ENCODE data around the gene ZGLP1.
"Not testable (repeated sequence)": the region's sequence is repeated elsewhere in the genome, so short reads cannot be mapped to it uniquely, and the experiment has no call there.

The ZGLP1 gene

DNA sequence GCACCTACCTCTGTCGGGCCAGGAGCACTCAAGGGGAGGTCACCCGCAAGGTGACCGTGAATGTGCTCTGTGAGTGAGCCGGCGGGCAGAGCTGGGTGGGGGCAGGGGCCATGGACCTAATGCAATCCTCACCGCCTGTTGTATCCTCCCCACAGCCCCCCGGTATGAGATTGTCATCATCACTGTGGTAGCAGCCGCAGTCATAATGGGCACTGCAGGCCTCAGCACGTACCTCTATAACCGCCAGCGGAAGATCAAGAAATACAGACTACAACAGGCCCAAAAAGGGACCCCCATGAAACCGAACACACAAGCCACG is 24.7 kb downstream of the ZGLP1 start:
- TF ChIP-seq, protein P1, sequence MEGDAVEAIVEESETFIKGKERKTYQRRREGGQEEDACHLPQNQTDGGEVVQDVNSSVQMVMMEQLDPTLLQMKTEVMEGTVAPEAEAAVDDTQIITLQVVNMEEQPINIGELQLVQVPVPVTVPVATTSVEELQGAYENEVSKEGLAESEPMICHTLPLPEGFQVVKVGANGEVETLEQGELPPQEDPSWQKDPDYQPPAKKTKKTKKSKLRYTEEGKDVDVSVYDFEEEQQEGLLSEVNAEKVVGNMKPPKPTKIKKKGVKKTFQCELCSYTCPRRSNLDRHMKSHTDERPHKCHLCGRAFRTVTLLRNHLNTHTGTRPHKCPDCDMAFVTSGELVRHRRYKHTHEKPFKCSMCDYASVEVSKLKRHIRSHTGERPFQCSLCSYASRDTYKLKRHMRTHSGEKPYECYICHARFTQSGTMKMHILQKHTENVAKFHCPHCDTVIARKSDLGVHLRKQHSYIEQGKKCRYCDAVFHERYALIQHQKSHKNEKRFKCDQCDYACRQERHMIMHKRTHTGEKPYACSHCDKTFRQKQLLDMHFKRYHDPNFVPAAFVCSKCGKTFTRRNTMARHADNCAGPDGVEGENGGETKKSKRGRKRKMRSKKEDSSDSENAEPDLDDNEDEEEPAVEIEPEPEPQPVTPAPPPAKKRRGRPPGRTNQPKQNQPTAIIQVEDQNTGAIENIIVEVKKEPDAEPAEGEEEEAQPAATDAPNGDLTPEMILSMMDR (IDR thresholded peaks at IDR 0.05; ENCODE audit: low read depth, low read length) = no peak
- TF ChIP-seq POLR2A (IDR thresholded peaks at IDR 0.05; ENCODE audit: extremely low read depth, insufficient read length) (no peak), MYC (IDR thresholded peaks at IDR 0.05; ENCODE audit: low read depth, low read length) (no peak)
- TF ChIP-seq, protein P2, sequence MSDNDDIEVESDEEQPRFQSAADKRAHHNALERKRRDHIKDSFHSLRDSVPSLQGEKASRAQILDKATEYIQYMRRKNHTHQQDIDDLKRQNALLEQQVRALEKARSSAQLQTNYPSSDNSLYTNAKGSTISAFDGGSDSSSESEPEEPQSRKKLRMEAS (IDR thresholded peaks at IDR 0.05; ENCODE audit: low read depth, low read length) = no peak
- no peak for DNase-seq (ENCODE audit: low read depth)
- no peak overlapping the region for H3K4me3 ChIP-seq (ENCODE audit: low read depth, low read length)

DNA sequence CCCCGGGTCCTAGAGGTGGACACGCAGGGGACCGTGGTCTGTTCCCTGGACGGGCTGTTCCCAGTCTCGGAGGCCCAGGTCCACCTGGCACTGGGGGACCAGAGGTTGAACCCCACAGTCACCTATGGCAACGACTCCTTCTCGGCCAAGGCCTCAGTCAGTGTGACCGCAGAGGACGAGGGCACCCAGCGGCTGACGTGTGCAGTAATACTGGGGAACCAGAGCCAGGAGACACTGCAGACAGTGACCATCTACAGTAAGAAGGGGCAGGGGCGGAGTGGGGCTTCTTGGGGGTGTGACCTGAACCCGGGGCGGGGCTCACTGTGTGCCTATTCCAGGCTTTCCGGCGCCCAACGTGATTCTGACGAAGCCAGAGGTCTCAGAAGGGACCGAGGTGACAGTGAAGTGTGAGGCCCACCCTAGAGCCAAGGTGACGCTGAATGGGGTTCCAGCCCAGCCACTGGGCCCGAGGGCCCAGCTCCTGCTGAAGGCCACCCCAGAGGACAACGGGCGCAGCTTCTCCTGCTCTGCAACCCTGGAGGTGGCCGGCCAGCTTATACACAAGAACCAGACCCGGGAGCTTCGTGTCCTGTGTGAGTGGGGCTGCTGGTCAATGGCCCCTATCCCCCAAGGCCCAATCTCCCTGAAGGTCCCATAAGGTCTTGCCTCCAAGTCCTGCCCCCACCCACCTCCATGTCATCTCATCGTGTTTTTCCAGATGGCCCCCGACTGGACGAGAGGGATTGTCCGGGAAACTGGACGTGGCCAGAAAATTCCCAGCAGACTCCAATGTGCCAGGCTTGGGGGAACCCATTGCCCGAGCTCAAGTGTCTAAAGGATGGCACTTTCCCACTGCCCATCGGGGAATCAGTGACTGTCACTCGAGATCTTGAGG is 25.3 kb downstream of the ZGLP1 start:
- no peak overlapping the region for H3K4me3 ChIP-seq (ENCODE audit: low read depth, low read length)
- TF ChIP-seq, protein P1 (IDR thresholded peaks at IDR 0.05; ENCODE audit: low read depth, low read length) = no peak
- TF ChIP-seq, protein P2 (IDR thresholded peaks at IDR 0.05; ENCODE audit: low read depth, low read length) = no peak
- no peak for TF ChIP-seq POLR2A (IDR thresholded peaks at IDR 0.05; ENCODE audit: extremely low read depth, insufficient read length)
- no peak for TF ChIP-seq MYC (IDR thresholded peaks at IDR 0.05; ENCODE audit: low read depth, low read length)
- peak; percentile 40 for DNase-seq (ENCODE audit: low read depth)

DNA sequence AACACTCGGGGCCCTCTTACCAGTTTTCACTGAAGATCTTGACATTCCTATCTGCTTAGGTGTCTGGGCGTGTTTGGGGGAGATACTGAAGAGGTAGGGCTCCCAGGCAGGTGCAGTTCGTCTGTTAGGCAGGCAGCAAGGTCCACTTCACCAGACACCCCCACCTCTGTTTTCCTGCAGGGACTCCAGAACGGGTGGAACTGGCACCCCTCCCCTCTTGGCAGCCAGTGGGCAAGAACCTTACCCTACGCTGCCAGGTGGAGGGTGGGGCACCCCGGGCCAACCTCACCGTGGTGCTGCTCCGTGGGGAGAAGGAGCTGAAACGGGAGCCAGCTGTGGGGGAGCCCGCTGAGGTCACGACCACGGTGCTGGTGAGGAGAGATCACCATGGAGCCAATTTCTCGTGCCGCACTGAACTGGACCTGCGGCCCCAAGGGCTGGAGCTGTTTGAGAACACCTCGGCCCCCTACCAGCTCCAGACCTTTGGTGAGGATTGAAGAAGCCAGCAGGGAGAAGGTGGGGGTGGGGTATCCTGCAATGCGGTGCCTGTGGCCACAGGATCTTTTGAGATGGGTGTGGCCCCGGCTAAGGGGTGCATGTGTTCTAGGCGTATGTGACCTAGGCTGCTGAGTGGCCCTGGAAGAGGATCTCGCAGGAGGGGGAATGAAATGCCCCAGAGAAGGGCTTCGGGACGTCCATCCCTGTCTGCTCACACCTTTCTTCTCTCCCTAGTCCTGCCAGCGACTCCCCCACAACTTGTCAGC is 26.1 kb downstream of the ZGLP1 start:
- H3K4me3 ChIP-seq (ENCODE audit: low read depth, low read length) = no peak overlapping the region
- TF ChIP-seq, protein P2 (IDR thresholded peaks at IDR 0.05; ENCODE audit: low read depth, low read length) = no peak
- TF ChIP-seq, protein P1 (IDR thresholded peaks at IDR 0.05; ENCODE audit: low read depth, low read length) = no peak
- TF ChIP-seq POLR2A (IDR thresholded peaks at IDR 0.05; ENCODE audit: extremely low read depth, insufficient read length) (no peak), MYC (IDR thresholded peaks at IDR 0.05; ENCODE audit: low read depth, low read length) (no peak)
- DNase-seq (ENCODE audit: low read depth) = no peak

DNA sequence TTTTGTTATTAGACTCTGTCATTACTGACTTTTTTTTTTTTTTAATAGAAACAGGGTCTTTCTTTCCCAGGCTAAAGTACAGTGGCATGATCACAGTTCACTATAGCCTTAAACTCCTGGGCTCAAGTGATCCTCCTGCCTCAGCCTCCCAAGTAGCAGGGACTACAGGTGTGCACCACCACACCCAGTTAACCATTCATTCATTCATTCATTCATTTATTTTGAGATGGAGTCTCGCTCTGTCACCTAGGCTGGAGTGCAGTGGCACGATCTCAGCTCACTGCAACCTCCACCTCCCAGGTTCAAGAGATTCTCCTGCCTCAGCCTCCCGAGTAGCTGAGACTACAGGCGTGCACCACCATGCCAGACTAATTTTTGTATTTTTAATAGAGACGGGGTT is 27.6 kb downstream of the ZGLP1 start:
- not testable (repeated sequence) for DNase-seq (ENCODE audit: low read depth); H3K4me3 ChIP-seq (ENCODE audit: low read depth, low read length)

DNA sequence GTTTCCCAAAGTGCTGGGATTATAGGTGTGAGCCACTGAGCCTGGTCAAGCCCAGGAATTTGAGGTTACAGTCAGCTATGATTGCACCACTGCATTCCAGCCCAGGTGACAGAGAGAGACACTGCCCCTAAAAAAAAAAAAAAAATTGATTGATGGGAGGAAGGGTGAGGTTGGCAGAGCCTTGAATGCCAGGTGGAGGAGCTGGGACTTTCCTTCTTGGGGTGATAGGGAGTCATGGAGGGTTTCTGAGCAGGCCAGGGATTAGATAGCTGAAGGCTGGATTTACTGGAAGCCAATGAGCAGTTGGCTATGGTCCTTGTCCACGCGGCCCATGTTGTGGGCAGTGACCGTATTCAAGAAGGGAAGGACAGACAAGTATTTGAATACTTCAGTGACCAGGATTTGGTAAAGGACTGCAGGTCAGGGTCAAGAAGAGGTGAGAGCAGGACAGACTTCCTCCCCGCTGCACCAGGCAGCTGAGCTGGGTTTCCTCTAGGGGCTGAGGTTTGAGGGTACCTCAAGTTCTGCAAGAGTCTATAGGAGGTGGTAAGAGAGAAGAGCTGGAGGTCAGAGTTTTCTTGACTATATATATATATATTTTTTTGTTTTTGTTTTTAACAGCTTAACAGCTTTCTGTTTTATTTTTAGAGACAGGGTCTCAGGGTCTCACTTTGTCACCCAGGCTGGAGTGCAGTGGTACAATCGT is 29.7 kb downstream of the ZGLP1 start:
- TF ChIP-seq POLR2A (IDR thresholded peaks at IDR 0.05; ENCODE audit: extremely low read depth, insufficient read length) = no peak
- TF ChIP-seq, protein P1 (IDR thresholded peaks at IDR 0.05; ENCODE audit: low read depth, low read length) = peak; percentile 16
- no peak overlapping the region for H3K4me3 ChIP-seq (ENCODE audit: low read depth, low read length)
- peak; percentile 87 for DNase-seq (ENCODE audit: low read depth)

DNA sequence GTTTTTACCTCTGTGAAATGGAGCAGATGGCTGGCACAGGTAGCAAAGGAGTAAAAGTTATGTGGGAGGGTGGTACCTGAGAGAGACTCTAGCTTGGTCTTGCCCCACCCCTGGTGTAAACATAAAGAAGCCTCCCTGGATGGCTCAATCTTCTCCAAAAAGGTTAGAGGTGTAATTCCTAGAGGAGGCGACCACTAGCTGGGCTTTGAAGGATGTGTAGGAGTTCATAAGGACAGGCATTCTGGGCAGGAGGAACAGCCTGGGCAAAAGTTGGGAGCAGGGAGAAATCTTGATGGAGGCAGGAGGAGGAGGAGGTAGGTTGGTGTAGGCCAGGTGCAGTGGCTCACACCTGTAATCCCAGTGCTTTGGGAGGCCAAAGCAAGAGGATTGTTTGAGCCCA is 30.7 kb downstream of the ZGLP1 start:
- DNase-seq (ENCODE audit: low read depth) = peak; percentile 26
- TF ChIP-seq POLR2A (IDR thresholded peaks at IDR 0.05; ENCODE audit: extremely low read depth, insufficient read length) (no peak), MYC (IDR thresholded peaks at IDR 0.05; ENCODE audit: low read depth, low read length) (no peak)
- TF ChIP-seq, protein P1 (IDR thresholded peaks at IDR 0.05; ENCODE audit: low read depth, low read length) = no peak
- TF ChIP-seq, protein P2 (IDR thresholded peaks at IDR 0.05; ENCODE audit: low read depth, low read length) = no peak
- no peak overlapping the region for H3K4me3 ChIP-seq (ENCODE audit: low read depth, low read length)

All from NB4 (cell line).